ENCODE data around the gene FPR3.

- no peak for TF ChIP-seq ZNF239 (tag by site-specific recombination; IDR thresholded peaks at IDR 0.05)
- TF ChIP-seq ZNF174 (tag by site-specific recombination; IDR thresholded peaks at IDR 0.05) = no peak
- TF ChIP-seq CTCF (tag by site-specific recombination; IDR thresholded peaks at IDR 0.05) = no peak
- TF ChIP-seq, protein P1, sequence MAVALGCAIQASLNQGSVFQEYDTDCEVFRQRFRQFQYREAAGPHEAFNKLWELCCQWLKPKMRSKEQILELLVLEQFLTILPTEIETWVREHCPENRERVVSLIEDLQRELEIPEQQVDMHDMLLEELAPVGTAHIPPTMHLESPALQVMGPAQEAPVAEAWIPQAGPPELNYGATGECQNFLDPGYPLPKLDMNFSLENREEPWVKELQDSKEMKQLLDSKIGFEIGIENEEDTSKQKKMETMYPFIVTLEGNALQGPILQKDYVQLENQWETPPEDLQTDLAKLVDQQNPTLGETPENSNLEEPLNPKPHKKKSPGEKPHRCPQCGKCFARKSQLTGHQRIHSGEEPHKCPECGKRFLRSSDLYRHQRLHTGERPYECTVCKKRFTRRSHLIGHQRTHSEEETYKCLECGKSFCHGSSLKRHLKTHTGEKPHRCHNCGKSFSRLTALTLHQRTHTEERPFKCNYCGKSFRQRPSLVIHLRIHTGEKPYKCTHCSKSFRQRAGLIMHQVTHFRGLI (tag by site-specific recombination; IDR thresholded peaks at IDR 0.05) = no peak
- TF ChIP-seq ZNF600 (tag by site-specific recombination; IDR thresholded peaks at IDR 0.05) = no peak
- TF ChIP-seq ZNF639 (tag by site-specific recombination; IDR thresholded peaks at IDR 0.05) = no peak
- no peak for TF ChIP-seq KLF16 (tag by site-specific recombination; IDR thresholded peaks at IDR 0.05)
- TF ChIP-seq ZNF776 (tag by site-specific recombination; IDR thresholded peaks at IDR 0.05; ENCODE audit: borderline replicate concordance) = no peak
- TF ChIP-seq KLF7 (tag by site-specific recombination; IDR thresholded peaks at IDR 0.05; ENCODE audit: borderline replicate concordance) = no peak
- TF ChIP-seq ZNF558 (tag by site-specific recombination; IDR thresholded peaks at IDR 0.05) = no peak
- TF ChIP-seq ZEB2 (tag by site-specific recombination; IDR thresholded peaks at IDR 0.05) = no peak
- no peak for TF ChIP-seq ZNF311 (tag by site-specific recombination; IDR thresholded peaks at IDR 0.05; ENCODE audit: borderline replicate concordance)
Observed at GRCh38 chr19:51797480-51797879, 2.5 kb downstream of the FPR3 start.
